ENCODE measurements around the gene PRRT4.

DNA sequence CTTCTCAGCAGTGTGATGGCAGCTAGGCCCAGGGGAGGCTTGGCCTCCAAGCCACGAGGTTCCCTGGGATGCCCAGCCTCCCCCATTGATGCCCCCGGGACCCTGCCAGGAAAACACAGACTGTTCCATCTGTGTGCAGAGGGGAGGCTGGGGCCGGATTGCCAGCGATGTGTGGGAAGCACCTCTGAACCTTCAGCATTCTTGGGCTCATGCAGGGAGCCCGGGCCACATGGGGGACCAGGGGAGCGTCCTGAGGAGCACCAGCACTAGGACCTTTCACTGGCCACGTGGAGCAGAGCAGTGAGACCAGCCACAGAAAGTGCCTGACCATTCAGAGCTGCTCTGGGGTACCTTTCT lies 45.7 kb upstream of the PRRT4 start:
- no peak for TF ChIP-seq POLR2A (IDR thresholded peaks at IDR 0.05; ENCODE audit: low read depth, low read length)
- TF ChIP-seq POLR2AphosphoS5 (IDR thresholded peaks at IDR 0.05; ENCODE audit: low read depth, low read length), result no peak
- no peak for TF ChIP-seq TAF1 (IDR thresholded peaks at IDR 0.05; ENCODE audit: borderline replicate concordance, low read depth, low read length)
